ENCODE measurements around the gene C10orf90.

DNA sequence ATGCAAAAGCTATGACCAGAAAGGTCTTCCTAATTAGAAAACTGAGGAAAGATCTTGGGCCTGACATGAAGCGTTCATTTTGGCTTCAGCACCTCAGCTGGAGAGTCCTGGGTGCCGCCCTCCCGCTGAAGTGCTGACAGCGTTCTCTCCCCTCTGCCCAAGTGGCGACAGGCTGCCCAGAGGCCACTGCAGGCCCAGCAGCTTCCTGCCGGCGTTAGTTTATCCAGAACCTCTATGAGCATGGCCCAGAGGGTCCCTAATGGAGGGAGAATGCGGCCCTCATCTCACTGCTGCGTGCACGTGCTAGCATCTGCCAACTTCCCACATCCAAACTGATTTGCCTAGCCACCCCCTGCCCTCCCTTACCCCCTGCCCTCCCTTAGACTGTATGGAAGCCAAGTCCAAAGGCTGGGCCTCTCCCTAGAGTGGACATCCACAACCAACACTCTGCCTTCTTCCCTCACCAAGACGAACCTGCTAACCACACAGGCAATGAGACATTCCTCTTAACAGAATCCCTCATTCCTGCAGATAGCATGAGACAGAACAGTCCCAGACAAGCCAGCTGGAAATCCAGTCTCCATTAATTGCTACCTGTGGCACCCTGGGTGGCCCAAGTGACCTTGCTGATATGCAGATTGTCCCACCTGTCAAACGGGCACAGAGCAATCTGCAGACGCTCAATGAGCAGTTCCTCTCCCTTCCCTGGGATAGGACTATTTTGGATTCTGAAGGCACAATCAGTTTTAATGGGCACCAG lies 108.4 kb downstream of the C10orf90 start:
- TF ChIP-seq, protein P1, sequence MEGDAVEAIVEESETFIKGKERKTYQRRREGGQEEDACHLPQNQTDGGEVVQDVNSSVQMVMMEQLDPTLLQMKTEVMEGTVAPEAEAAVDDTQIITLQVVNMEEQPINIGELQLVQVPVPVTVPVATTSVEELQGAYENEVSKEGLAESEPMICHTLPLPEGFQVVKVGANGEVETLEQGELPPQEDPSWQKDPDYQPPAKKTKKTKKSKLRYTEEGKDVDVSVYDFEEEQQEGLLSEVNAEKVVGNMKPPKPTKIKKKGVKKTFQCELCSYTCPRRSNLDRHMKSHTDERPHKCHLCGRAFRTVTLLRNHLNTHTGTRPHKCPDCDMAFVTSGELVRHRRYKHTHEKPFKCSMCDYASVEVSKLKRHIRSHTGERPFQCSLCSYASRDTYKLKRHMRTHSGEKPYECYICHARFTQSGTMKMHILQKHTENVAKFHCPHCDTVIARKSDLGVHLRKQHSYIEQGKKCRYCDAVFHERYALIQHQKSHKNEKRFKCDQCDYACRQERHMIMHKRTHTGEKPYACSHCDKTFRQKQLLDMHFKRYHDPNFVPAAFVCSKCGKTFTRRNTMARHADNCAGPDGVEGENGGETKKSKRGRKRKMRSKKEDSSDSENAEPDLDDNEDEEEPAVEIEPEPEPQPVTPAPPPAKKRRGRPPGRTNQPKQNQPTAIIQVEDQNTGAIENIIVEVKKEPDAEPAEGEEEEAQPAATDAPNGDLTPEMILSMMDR (conservative IDR thresholded peaks at IDR 0.05) = no peak
- TF ChIP-seq EZH2 (IDR thresholded peaks at IDR 0.05; ENCODE audit: low read depth) = no peak

All from PC-9 (cell line).